GM10248 (cell line): ENCODE measurements around the gene DPRX.
"Not testable (repeated sequence)": the region's sequence is repeated elsewhere in the genome, so short reads cannot be mapped to it uniquely, and the experiment has no call there.

Experiments
- CTCF ChIA-PET: fragments of 300-600 bp; sonication (Branson Sonifier 250); formaldehyde crosslinking; extraction: SDS; loops from one replicate; lab custom pipeline; 2021; ENCODE audit warnings: antibody characterized with exemption; lab: Yijun Ruan, JAX
- POLR2A ChIA-PET: fragments of 350-650 bp; sonication (Branson Sonifier 250); formaldehyde crosslinking; extraction: SDS; loops from one replicate; lab custom pipeline; 2020; ENCODE audit warnings: antibody characterized with exemption; lab: Yijun Ruan, JAX
- DNase-seq: peaks from one replicate; pipeline ENCODE4 v3.0.0; 2012; ENCODE audit errors: extremely low spot score
- CTCF ChIP-seq: IDR thresholded peaks from 2 replicates; pipeline ENCODE4 v1.5.1; 2012; ENCODE audit warnings: mild to moderate bottlenecking, low read depth; ENCODE audit errors: extremely low read depth, missing control alignments, control extremely low read depth

The DPRX gene

DNA sequence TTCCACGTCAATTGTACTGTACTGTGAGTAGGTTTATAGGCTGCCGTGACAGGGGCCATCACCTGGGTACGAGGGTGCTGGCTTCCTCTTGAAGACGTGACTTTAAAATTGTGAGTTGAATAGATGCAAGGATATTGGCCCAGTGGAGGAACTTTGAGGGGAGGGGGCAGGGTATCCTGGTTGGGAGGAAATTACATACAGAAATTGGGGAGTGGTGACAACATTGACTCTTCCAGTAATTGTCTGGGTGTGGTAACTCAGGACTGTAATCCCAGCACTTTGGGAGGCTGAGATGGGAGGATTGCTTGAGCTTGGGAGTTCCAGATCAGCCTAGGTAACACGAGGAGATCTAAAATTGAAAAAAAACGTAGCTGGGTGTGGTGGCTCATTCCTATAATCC lies 30.4 kb downstream of the DPRX start:
- ChIA-PET CTCF (no interaction called here), POLR2A (no interaction called here)
- no peak for DNase-seq
- TF ChIP-seq CTCF, result no peak

DNA sequence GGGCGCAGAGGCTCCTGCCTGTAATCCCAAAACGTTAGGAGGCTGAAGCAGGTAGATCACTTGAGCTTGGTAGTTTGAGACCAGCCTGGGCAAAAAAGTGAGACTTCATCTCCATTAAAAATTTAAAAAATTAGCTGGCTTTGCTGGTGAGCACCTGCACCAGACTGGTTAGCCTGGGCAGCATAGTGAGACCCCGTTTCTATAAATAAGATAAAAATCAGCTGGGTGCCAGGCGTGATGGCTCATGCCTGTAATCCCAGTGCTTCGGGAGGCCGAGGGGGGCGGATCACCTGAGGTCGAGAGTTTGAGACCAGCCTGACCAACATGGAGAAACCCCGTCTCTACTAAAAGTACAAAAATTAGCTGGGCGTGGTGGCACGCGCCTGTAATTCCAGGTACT lies 32.4 kb downstream of the DPRX start:
- no peak for TF ChIP-seq CTCF
- DNase-seq, result no peak
- CTCF ChIA-PET, result no interaction called here
- POLR2A ChIA-PET, result no interaction called here

- ChIA-PET POLR2A (no interaction called here), CTCF (no interaction called here)
- no peak for TF ChIP-seq CTCF
- DNase-seq, result no peak
These were observed 33.0 kb downstream of the DPRX start for GRCh38 chr19:53664760-53665159.

DNA sequence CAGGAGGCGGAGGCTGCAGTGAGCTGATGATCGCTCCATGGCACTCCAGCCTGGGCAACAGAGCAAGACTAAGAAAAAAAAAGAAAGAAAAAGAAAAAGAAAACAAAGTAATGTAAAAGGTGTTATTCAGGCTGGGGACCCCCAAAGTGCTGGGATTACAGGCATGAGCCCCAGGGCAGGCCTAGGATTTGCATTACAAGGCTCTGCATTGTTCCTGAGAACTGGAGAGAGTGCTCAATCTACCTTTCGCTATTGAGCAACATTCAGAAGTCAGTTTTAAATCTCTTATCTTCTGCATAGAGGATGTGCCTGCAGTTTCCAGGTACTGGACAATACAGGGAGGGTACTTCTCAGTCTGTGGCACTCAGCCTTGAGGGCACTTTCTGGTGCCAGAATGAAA lies 34.5 kb downstream of the DPRX start:
- POLR2A ChIA-PET, DNase-seq, CTCF ChIA-PET: not testable (repeated sequence)

- POLR2A ChIA-PET, DNase-seq, CTCF ChIA-PET: not testable (repeated sequence)
These were observed 37.0 kb downstream of the DPRX start for GRCh38 chr19:53668804-53669203.

- TF ChIP-seq CTCF, result no peak
- ChIA-PET CTCF (no interaction called here), POLR2A (no interaction called here)
- no peak for DNase-seq
These were observed 38.5 kb downstream of the DPRX start for GRCh38 chr19:53670345-53670744.

GRCh38 chr19:53671663-53672062 lies 39.9 kb downstream of the DPRX start:
- POLR2A ChIA-PET, result no interaction called here
- CTCF ChIA-PET, result no interaction called here
- DNase-seq, result no peak
- TF ChIP-seq CTCF, result no peak
